Fibroblast of pulmonary artery (primary cell): Measurements from ENCODE around the gene CCNJL.

ENCODE experiments used
- DNase-seq: peaks from one replicate; pipeline ENCODE4 v3.0.0-alpha.2; 2010; ENCODE audit warnings: low read depth
- H3K4me3 ChIP-seq: replicated peaks from 2 replicates; pipeline ENCODE4 v1.5.1; 2011; ENCODE audit warnings: low read depth, mild to moderate bottlenecking, control low read depth, low read length, moderate library complexity
- CTCF ChIP-seq: IDR thresholded peaks from 2 replicates; pipeline ENCODE4 v1.5.1; 2011; ENCODE audit warnings: mild to moderate bottlenecking, control low read depth, low read length, inconsistent platforms; ENCODE audit errors: missing control alignments

Gene CCNJL

GRCh38 chr5:160357394-160357793 lies 45.0 kb upstream of the CCNJL start:
- DNase-seq, result no peak
- H3K4me3 ChIP-seq, result no peak overlapping the region
- TF ChIP-seq CTCF, result no peak

GRCh38 chr5:160356550-160357347 lies 44.4 kb upstream of the CCNJL start:
- no peak overlapping the region for H3K4me3 ChIP-seq
- TF ChIP-seq CTCF, result no peak
- DNase-seq, result no peak

GRCh38 chr5:160354666-160355065 lies 42.3 kb upstream of the CCNJL start:
- no peak overlapping the region for H3K4me3 ChIP-seq
- DNase-seq, result no peak

GRCh38 chr5:160353379-160353778 lies 41.0 kb upstream of the CCNJL start:
- no peak for DNase-seq
- TF ChIP-seq CTCF, result no peak

More at GRCh38 chr5:160354666-160355065, 42.3 kb upstream of the CCNJL start:
- TF ChIP-seq CTCF, result no peak

GRCh38 chr5:160352308-160352707 lies 39.9 kb upstream of the CCNJL start:
- no peak overlapping the region for H3K4me3 ChIP-seq
- DNase-seq, result no peak
- TF ChIP-seq CTCF, result no peak

More at GRCh38 chr5:160353379-160353778, 41.0 kb upstream of the CCNJL start:
- H3K4me3 ChIP-seq, result no peak overlapping the region

- no peak for TF ChIP-seq CTCF
- DNase-seq, result no peak
- no peak overlapping the region for H3K4me3 ChIP-seq
These were observed 37.6 kb upstream of the CCNJL start for GRCh38 chr5:160349935-160350303.
